MM.1S (cell line): Measurements from ENCODE around the gene EVI5L.

Experiments used
- EZH2 ChIP-seq: fragments of 300-600 bp; sonication (generic); optimal IDR thresholded peaks from 2 replicates; pipeline ENCODE3; 2017; ENCODE audit warnings: low read depth, mild to moderate bottlenecking, antibody characterized with exemption, low read length, mixed read lengths
- EZH2phosphoT487 ChIP-seq: fragments of 300-600 bp; sonication (generic); IDR thresholded peaks from 2 replicates; pipeline ENCODE4 v1.6.1; 2018; ENCODE audit warnings: antibody characterized with exemption, low read length
- TF ChIP-seq, protein P1 (sequence below): fragments of 300-600 bp; sonication (generic); IDR thresholded peaks from 2 replicates; pipeline ENCODE4 v1.5.1; 2016; ENCODE audit warnings: antibody characterized with exemption, low read length, mixed read lengths

DNA sequence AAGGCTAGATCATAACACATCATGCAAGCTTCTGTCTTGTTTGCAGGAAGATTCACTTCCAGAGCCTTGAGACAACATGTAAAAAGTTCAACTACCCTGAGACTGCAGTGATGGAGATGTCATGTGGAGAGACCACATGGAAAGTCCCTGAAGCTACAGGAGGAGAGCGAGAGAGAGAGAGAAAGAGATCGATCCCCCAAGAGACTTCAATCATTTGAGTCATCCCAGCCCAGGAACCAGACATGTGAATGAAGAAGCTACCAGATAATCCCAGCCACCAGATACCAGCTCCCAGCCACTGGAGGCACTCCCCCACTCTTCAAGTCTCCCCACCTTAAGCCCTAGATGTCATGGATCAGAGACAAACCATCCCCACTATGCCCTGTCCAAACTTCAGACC lies 10.7 kb upstream of the EVI5L start:
- TF ChIP-seq, protein P1, sequence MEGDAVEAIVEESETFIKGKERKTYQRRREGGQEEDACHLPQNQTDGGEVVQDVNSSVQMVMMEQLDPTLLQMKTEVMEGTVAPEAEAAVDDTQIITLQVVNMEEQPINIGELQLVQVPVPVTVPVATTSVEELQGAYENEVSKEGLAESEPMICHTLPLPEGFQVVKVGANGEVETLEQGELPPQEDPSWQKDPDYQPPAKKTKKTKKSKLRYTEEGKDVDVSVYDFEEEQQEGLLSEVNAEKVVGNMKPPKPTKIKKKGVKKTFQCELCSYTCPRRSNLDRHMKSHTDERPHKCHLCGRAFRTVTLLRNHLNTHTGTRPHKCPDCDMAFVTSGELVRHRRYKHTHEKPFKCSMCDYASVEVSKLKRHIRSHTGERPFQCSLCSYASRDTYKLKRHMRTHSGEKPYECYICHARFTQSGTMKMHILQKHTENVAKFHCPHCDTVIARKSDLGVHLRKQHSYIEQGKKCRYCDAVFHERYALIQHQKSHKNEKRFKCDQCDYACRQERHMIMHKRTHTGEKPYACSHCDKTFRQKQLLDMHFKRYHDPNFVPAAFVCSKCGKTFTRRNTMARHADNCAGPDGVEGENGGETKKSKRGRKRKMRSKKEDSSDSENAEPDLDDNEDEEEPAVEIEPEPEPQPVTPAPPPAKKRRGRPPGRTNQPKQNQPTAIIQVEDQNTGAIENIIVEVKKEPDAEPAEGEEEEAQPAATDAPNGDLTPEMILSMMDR: no peak
- no peak for TF ChIP-seq EZH2
- TF ChIP-seq EZH2phosphoT487: no peak
